ENCODE data around the gene PLXNA4. TPM values are rescaled to one million over a fixed set of nuclear protein-coding genes. Genes with fewer than 3 reads are reported as not detected.

Gene PLXNA4
- total RNA-seq, 1 donor from 2014 or later: 21.7 TPM

- Mint-ChIP-seq H3K27ac (ENCODE audit: unreplicated experiment) (no peak overlapping the region), H3K4me1 (peaks cover 19% of the 10 kb centered on the region), H3K9me3 (peaks cover 4% of the 10 kb centered on the region), H3K4me3 (no peak overlapping the region), H3K27me3 (ENCODE audit: low read depth) (no peaks in the 10 kb centered on the region), H3K36me3 (ENCODE audit: low read depth) (peaks cover 9% of the 10 kb centered on the region)
- DNase-seq (ENCODE audit: low read depth, low spot score): no peak
- no peak for TF ChIP-seq CTCF (conservative IDR thresholded peaks at IDR 0.05)
These were observed 174.2 kb downstream of the PLXNA4 start for GRCh38 chr7:132402096-132402495.

DNA sequence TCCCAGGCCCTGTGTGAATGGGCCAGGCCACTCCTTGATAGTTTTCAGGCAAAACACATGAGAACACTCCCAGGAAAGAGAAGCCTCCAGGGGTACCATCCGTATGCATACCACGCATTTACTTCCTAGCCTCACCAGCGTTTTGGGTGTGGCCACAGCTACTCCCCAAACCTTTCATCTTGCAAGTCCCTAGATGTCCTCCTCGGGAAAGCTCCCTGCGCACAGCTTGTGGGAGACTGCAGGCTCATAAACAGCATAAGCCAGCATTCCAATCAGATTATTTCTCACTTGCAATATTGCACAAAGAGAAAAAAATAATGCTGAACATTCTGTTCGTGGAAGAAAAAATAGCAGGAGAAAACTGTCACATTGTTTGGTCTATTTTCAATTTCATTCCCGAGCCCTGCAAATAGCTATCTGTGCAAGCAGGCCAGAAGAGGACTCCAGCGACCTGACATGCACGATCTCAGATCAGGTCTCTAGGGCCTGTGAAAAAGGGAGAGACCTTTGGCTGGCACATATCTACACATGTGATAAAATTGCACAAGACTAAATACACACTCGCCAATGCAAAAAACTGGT lies 175.6 kb downstream of the PLXNA4 start:
- peaks cover 9% of the 10 kb centered on the region for H3K36me3 Mint-ChIP-seq (ENCODE audit: low read depth)
- H3K4me3 Mint-ChIP-seq: no peak overlapping the region
- H3K27me3 Mint-ChIP-seq (ENCODE audit: low read depth): no peaks in the 10 kb centered on the region
- DNase-seq (ENCODE audit: low read depth, low spot score): no peak
- no peak overlapping the region for H3K27ac Mint-ChIP-seq (ENCODE audit: unreplicated experiment)
- H3K4me1 Mint-ChIP-seq: peaks cover 19% of the 10 kb centered on the region
- no peak for TF ChIP-seq CTCF (conservative IDR thresholded peaks at IDR 0.05)
- H3K9me3 Mint-ChIP-seq: peaks cover 4% of the 10 kb centered on the region

GRCh38 chr7:132399367-132399766 lies 176.9 kb downstream of the PLXNA4 start:
- Mint-ChIP-seq H3K36me3 (ENCODE audit: low read depth) (peaks cover 9% of the 10 kb centered on the region), H3K27ac (ENCODE audit: unreplicated experiment) (no peak overlapping the region), H3K9me3 (peaks cover 4% of the 10 kb centered on the region), H3K27me3 (ENCODE audit: low read depth) (peaks cover 4% of the 10 kb centered on the region), H3K4me3 (no peak overlapping the region), H3K4me1 (peaks cover 22% of the 10 kb centered on the region)
- DNase-seq (ENCODE audit: low read depth, low spot score): no peak
- TF ChIP-seq CTCF (conservative IDR thresholded peaks at IDR 0.05): no peak

GRCh38 chr7:132398253-132398925 lies 177.9 kb downstream of the PLXNA4 start:
- Mint-ChIP-seq H3K36me3 (ENCODE audit: low read depth) (peaks cover 9% of the 10 kb centered on the region), H3K27me3 (ENCODE audit: low read depth) (peaks cover 4% of the 10 kb centered on the region), H3K9me3 (peaks cover 4% of the 10 kb centered on the region), H3K4me3 (no peak overlapping the region), H3K27ac (ENCODE audit: unreplicated experiment) (no peak overlapping the region), H3K4me1 (peaks cover 16% of the 10 kb centered on the region)
- TF ChIP-seq CTCF (conservative IDR thresholded peaks at IDR 0.05): no peak
- DNase-seq (ENCODE audit: low read depth, low spot score): no peak

DNA sequence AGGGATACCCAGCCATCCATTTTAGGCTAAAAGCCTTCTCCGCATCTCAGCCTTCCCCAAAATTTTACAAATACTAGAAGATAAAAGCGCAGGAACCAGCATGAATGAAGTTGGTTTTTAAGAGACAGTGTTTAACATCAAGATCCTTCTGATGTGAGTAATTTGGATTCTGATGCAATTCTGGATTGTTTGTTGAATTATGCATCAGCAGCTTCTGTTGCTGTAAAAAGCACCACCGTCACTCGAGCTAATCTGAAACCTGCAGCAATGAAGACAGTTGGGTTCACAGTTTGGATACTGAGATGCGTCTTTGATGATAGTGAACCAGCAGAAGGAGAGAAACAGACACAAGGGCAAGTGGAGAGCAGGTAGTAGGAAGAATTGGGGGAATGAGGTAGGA lies 179.2 kb downstream of the PLXNA4 start:
- peaks cover 7% of the 10 kb centered on the region for H3K4me1 Mint-ChIP-seq
- H3K36me3 Mint-ChIP-seq (ENCODE audit: low read depth): peaks cover 8% of the 10 kb centered on the region
- TF ChIP-seq CTCF (conservative IDR thresholded peaks at IDR 0.05): no peak
- no peak for DNase-seq (ENCODE audit: low read depth, low spot score)
- H3K4me3 Mint-ChIP-seq: no peak overlapping the region
- peaks cover 4% of the 10 kb centered on the region for H3K27me3 Mint-ChIP-seq (ENCODE audit: low read depth)
- H3K9me3 Mint-ChIP-seq: peaks cover 4% of the 10 kb centered on the region
- H3K27ac Mint-ChIP-seq (ENCODE audit: unreplicated experiment): no peak overlapping the region
